NCI-H2081 treated with DMSO at 0.1 percent for 48 hours (cell line): Measurements from ENCODE around the gene FOXO6.

ENCODE experiments used
- DNase-seq: peaks from one replicate; lab custom pipeline; 2025; lab: John Stamatoyannopoulos, UW

FOXO6 gene

GRCh38 chr1:41425369-41425768 lies 64.1 kb downstream of the FOXO6 start:
- DNase-seq, result no peak

- DNase-seq, result no peak
Observed at GRCh38 chr1:41426201-41426890, 65.1 kb downstream of the FOXO6 start.

- DNase-seq, result no peak
Observed at GRCh38 chr1:41427122-41427913, 66.1 kb downstream of the FOXO6 start.

- no peak for DNase-seq
Observed at GRCh38 chr1:41427916-41428737, 66.9 kb downstream of the FOXO6 start.

- DNase-seq, result no peak
Observed at GRCh38 chr1:41428738-41429640, 67.8 kb downstream of the FOXO6 start.

- no peak for DNase-seq
Observed at GRCh38 chr1:41429641-41430035, 68.4 kb downstream of the FOXO6 start.

- no peak for DNase-seq
Observed at GRCh38 chr1:41430069-41430468, 68.8 kb downstream of the FOXO6 start.

GRCh38 chr1:41430582-41430981 lies 69.3 kb downstream of the FOXO6 start:
- DNase-seq, result no peak

GRCh38 chr1:41431490-41432350 lies 70.5 kb downstream of the FOXO6 start:
- no peak for DNase-seq
